GM19324 (cell line): ENCODE measurements around the gene SLC30A3.
"Not testable (repeated sequence)": the region's sequence is repeated elsewhere in the genome, so short reads cannot be mapped to it uniquely, and the experiment has no call there.

ENCODE experiments used
- ATAC-seq: cut with Tn5 transposase; IDR thresholded peaks from one replicate; pipeline ENCODE4 v1.9.1; 2021; ENCODE audit warnings: mild to moderate bottlenecking, moderate library complexity; ENCODE audit not compliant: unreplicated experiment, low FRiP score

SLC30A3 gene

GRCh38 chr2:27262379-27263286 lies at the start of gene SLC30A3:
TSS of gene SLC30A3 (minus strand) at chr2:27263047. CDS start at chr2:27262906, 141 bp downstream.
- no peak for ATAC-seq

GRCh38 chr2:27312152-27312551 lies 49.3 kb upstream of the SLC30A3 start:
- ATAC-seq, result no peak

- no peak for ATAC-seq
Observed at GRCh38 chr2:27309651-27310050, 46.8 kb upstream of the SLC30A3 start.

GRCh38 chr2:27308359-27308881 lies 45.6 kb upstream of the SLC30A3 start, which contains the start of gene UCN:
TSS of gene UCN (minus strand) at chr2:27308445. CDS start at chr2:27307895, 550 bp downstream.
- no peak for ATAC-seq

GRCh38 chr2:27307545-27308358 lies 44.9 kb upstream of the SLC30A3 start:
- no peak for ATAC-seq

GRCh38 chr2:27307287-27307544 lies 44.4 kb upstream of the SLC30A3 start:
- no peak for ATAC-seq

- ATAC-seq, result no peak
Observed at GRCh38 chr2:27306573-27307286, 43.9 kb upstream of the SLC30A3 start.

GRCh38 chr2:27306136-27306535 lies 43.3 kb upstream of the SLC30A3 start:
- no peak for ATAC-seq

GRCh38 chr2:27305516-27305915 lies 42.7 kb upstream of the SLC30A3 start:
- ATAC-seq, result no peak

GRCh38 chr2:27304488-27305240 lies 41.8 kb upstream of the SLC30A3 start:
- ATAC-seq, result no peak

GRCh38 chr2:27303093-27304025 lies 40.5 kb upstream of the SLC30A3 start:
- ATAC-seq, result no peak

GRCh38 chr2:27300606-27301005 lies 37.8 kb upstream of the SLC30A3 start:
- ATAC-seq, result not testable (repeated sequence)

GRCh38 chr2:27298391-27299080 lies 35.7 kb upstream of the SLC30A3 start:
- ATAC-seq, result no peak

GRCh38 chr2:27297195-27297594 lies 34.3 kb upstream of the SLC30A3 start:
- ATAC-seq, result no peak

- ATAC-seq, result no peak
Observed at GRCh38 chr2:27296481-27296880, 33.6 kb upstream of the SLC30A3 start.

GRCh38 chr2:27294928-27295327 lies 32.1 kb upstream of the SLC30A3 start:
- ATAC-seq, result no peak

GRCh38 chr2:27291865-27292264 lies 29.0 kb upstream of the SLC30A3 start:
- no peak for ATAC-seq

GRCh38 chr2:27290549-27290948 lies 27.7 kb upstream of the SLC30A3 start:
- ATAC-seq, result no peak
